ENCODE results near the gene PNMT. TPM values are rescaled to one million over a fixed set of nuclear protein-coding genes. Genes with fewer than 3 reads are reported as not detected.

Gene PNMT
- total RNA-seq, 1 experiment from 2014 or later: not detected

DNA sequence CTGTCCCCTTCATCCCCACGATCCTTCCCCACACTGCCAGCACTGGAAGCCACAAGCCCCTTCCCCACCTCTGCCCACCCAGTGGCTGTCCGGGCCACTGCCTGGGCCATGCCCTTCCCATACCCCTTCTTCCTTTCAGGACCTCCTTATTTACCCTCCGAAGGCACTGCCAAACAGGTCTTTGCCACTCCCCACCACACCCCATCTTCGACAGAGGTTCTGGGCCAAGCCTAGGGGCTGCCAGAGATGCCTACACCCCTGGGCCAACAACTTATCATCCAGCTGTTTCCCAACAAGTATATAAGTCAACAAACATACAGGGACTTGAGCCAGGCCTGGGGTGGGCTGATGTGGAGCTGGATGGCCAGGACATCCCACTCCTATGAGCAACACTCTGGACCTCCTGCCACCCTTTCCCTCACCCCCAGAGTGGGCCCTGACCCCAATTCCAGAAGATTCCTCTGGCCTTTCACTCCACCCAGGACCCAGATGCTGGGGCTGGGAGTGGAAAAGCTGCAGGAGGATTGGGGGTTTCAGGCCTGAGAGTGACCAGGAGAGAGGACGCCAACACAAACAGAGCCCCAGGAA is 43.0 kb upstream of the PNMT start:
- no peak overlapping the region for H3K27ac ChIP-seq (ENCODE audit: low read length)

DNA sequence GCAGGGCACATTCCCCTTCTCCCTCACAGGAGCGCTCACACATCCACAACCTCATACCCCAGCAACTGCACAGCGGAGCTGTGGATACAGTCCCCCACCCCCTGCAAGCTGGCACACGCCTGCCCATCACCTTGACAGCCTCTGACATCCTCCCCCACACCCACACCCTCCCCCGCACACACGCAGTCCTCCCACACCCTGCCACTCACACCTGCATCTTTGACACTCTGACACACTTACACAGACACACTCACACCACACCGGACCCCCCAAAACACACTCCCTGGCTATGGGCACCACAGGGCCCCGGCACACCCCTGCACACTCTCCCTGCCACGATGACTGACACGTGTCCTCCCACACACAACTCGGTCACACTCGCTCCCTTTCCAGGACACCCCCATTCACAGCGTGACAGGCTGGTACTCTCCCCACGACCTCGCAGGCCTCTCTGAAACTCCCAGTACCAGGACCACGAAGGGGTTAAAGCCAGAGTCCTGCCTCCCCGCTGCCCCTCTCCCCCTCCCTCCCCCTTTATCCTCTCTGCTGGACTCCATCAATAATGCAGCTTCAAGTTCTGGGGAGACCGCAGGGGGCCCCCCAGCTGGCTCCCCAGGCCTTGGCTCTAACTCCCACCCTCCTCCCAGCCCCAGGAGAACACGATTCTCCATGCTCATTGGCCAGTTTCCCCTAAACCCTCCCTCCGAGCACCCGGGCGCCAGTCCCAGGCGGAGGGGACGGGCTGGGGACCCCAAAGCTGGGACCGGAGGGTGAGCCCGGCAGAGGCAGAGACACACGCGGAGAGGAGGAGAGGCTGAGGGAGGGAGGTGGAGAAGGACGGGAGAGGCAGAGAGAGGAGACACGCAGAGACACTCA is 41.8 kb upstream of the PNMT start, which contains the start of gene PPP1R1B:
TSS of gene PPP1R1B (plus strand) at position 782 of the 876 bp plus-strand sequence. CDS start 441 bp downstream, outside the sequence.
- no peaks in the 10 kb centered on the region for H3K79me2 ChIP-seq (ENCODE audit: low read length)
- H4K20me1 ChIP-seq (ENCODE audit: insufficient read depth, low read depth, low read length): no peaks in the 10 kb centered on the region
- peaks cover 47% of the 10 kb centered on the region for H3K4me1 ChIP-seq (ENCODE audit: low read length)
- H3K9ac ChIP-seq (ENCODE audit: low read length): no peak within 1 kb of the TSS
- H3K27ac ChIP-seq (ENCODE audit: low read length): no peak within 1 kb of the TSS
- no peak within 1 kb of the TSS for H3K4me2 ChIP-seq (ENCODE audit: low read depth, low read length, poor library complexity, severe bottlenecking)
- no peaks in the 10 kb centered on the region for H3K9me2 ChIP-seq (replicated peaks; ENCODE audit: insufficient read depth, low read length)
- no peak within 1 kb of the TSS for H3K4me3 ChIP-seq (ENCODE audit: low read length)
- no peaks in the 10 kb centered on the region for H3K36me3 ChIP-seq (ENCODE audit: insufficient read depth, low read length)
- no peaks in the 10 kb centered on the region for H3K27me3 ChIP-seq (ENCODE audit: low read length)
- no peaks in the 10 kb centered on the region for H3K9me3 ChIP-seq (ENCODE audit: low read length)
- DNase-seq: no peak
- H2AFZ ChIP-seq (ENCODE audit: low read length): no peak within 1 kb of the TSS

More for the DNA sequence above, 43.0 kb upstream of the PNMT start:
- Histone ChIP-seq H4K20me1 (ENCODE audit: insufficient read depth, low read depth, low read length) (no peaks in the 10 kb centered on the region), H3K27me3 (ENCODE audit: low read length) (no peaks in the 10 kb centered on the region), H2AFZ (ENCODE audit: low read length) (no peak overlapping the region), H3K4me2 (ENCODE audit: low read depth, low read length, poor library complexity, severe bottlenecking) (no peak overlapping the region), H3K79me2 (ENCODE audit: low read length) (no peaks in the 10 kb centered on the region), H3K9ac (ENCODE audit: low read length) (no peak overlapping the region), H3K4me1 (ENCODE audit: low read length) (peaks cover 44% of the 10 kb centered on the region), H3K4me3 (ENCODE audit: low read length) (no peak overlapping the region), H3K36me3 (ENCODE audit: insufficient read depth, low read length) (no peaks in the 10 kb centered on the region), H3K9me2 (replicated peaks; ENCODE audit: insufficient read depth, low read length) (no peaks in the 10 kb centered on the region), H3K9me3 (ENCODE audit: low read length) (no peaks in the 10 kb centered on the region)
- DNase-seq: no peak

DNA sequence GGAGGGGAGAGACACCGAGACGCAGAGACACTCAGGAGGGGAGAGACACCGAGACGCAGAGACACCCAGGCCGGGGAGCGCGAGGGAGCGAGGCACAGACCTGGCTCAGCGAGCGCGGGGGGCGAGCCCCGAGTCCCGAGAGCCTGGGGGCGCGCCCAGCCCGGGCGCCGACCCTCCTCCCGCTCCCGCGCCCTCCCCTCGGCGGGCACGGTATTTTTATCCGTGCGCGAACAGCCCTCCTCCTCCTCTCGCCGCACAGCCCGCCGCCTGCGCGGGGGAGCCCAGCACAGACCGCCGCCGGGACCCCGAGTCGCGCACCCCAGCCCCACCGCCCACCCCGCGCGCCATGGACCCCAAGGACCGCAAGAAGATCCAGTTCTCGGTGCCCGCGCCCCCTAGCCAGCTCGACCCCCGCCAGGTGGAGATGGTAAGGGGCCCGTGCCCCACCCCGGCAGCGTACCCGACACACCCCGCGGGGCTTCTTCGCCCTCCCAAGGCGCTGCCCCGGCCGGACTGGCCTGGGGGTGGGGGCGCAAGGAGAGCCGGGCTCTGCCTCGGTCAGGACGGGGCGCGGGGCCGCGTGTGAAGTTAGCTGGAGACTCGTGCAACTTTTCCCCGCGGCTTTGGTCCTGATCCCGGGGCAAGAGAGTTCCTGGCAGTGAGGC is 41.1 kb upstream of the PNMT start:
- Histone ChIP-seq H3K4me1 (ENCODE audit: low read length) (peaks cover 50% of the 10 kb centered on the region), H3K9ac (ENCODE audit: low read length) (no peak overlapping the region), H3K9me2 (replicated peaks; ENCODE audit: insufficient read depth, low read length) (no peaks in the 10 kb centered on the region), H3K27ac (ENCODE audit: low read length) (no peak overlapping the region), H3K36me3 (ENCODE audit: insufficient read depth, low read length) (no peaks in the 10 kb centered on the region), H3K79me2 (ENCODE audit: low read length) (no peaks in the 10 kb centered on the region), H4K20me1 (ENCODE audit: insufficient read depth, low read depth, low read length) (no peaks in the 10 kb centered on the region), H3K4me2 (ENCODE audit: low read depth, low read length, poor library complexity, severe bottlenecking) (no peak overlapping the region), H2AFZ (ENCODE audit: low read length) (no peak overlapping the region), H3K27me3 (ENCODE audit: low read length) (no peaks in the 10 kb centered on the region), H3K4me3 (ENCODE audit: low read length) (no peak overlapping the region), H3K9me3 (ENCODE audit: low read length) (no peaks in the 10 kb centered on the region)
- DNase-seq: no peak

DNA sequence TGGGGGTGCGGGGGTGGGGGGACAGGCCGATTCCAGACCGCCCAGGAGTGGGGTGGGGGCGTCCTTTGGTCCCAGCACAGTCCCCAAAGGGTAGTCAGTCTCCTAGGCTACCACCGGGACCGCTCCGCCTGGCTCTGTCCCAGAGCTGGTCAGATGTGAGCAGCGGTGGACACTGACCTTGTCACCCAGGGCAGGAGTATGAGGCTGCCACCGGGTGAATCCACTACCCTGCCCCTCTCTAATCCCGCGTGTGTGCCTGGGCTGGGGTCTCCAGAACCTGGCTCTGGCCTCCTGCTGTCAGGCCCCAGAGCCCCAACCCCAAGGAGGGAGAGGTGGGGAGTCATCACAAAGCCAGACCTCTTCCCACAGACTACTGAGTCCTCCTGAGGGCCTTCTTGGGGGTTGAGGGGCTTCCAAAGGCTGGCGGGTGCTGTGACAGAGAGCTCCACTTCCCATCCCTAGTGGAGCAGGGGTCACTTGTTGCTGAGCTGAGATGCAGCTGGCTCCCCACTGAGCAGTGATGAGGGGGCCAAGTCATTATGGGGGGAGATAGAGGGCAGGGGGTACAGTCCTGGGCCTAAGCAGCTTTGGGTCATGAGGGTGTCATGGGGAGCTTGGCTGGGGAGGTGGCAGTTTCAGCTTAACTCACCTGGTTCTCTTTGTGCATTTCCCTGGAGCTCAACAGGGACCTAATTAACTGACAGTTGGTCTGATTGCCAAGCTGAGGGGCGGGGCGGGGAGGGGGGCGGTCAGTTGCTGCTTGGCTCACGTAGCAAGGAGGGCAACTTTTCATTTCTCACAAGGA is 40.3 kb upstream of the PNMT start:
- Histone ChIP-seq H3K4me2 (ENCODE audit: low read depth, low read length, poor library complexity, severe bottlenecking) (no peak overlapping the region), H3K36me3 (ENCODE audit: insufficient read depth, low read length) (no peaks in the 10 kb centered on the region), H3K4me3 (ENCODE audit: low read length) (no peak overlapping the region), H3K9me2 (replicated peaks; ENCODE audit: insufficient read depth, low read length) (no peaks in the 10 kb centered on the region), H4K20me1 (ENCODE audit: insufficient read depth, low read depth, low read length) (no peaks in the 10 kb centered on the region), H3K9ac (ENCODE audit: low read length) (no peak overlapping the region), H3K79me2 (ENCODE audit: low read length) (no peaks in the 10 kb centered on the region), H3K4me1 (ENCODE audit: low read length) (peaks cover 45% of the 10 kb centered on the region), H3K27ac (ENCODE audit: low read length) (no peak overlapping the region), H3K27me3 (ENCODE audit: low read length) (no peaks in the 10 kb centered on the region), H2AFZ (ENCODE audit: low read length) (no peak overlapping the region), H3K9me3 (ENCODE audit: low read length) (no peaks in the 10 kb centered on the region)
- no peak for DNase-seq

DNA sequence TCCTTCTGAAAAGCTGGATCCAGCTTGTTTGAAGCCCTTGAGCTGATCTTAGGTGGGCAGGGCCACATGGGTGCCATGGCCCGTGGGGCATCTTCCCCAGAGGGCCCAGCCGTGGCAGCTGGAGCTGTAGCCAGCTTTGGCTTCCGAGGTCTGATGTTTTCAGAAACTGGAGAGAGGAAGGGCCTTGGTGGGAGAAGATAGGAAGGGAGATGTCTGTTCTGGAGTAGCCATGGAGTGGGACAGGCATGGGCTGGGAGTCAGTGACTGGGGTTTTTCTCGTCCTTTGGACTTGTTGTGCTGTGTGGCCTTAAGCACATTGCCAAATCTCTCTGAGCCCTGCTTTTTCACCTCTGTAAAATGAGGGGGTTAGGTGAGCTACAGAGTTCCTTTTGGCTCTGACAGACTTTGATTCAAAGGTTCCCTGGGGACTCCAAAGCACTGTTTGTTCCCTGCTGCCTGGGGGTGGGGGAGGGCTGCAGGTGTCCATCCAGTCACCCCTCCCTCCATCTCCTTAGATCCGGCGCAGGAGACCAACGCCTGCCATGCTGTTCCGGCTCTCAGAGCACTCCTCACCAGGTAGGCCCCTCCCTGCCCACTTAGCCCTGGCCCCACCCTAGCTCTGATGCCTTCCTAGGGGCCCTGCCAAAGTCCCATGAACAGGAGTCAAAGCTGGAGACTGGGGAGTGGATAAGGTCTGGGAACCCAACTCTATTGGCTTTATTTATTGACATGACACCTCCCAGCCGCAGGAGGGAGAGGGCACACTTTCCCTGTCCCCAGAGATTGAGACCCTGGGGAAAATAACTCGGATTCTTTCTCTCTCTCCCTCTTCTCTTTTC is 39.4 kb upstream of the PNMT start:
- H3K9me2 ChIP-seq (replicated peaks; ENCODE audit: insufficient read depth, low read length): no peaks in the 10 kb centered on the region
- H3K79me2 ChIP-seq (ENCODE audit: low read length): no peaks in the 10 kb centered on the region
- no peaks in the 10 kb centered on the region for H4K20me1 ChIP-seq (ENCODE audit: insufficient read depth, low read depth, low read length)
- H2AFZ ChIP-seq (ENCODE audit: low read length): no peak overlapping the region
- DNase-seq: no peak
- no peak overlapping the region for H3K4me3 ChIP-seq (ENCODE audit: low read length)
- H3K9me3 ChIP-seq (ENCODE audit: low read length): no peaks in the 10 kb centered on the region
- no peak overlapping the region for H3K4me2 ChIP-seq (ENCODE audit: low read depth, low read length, poor library complexity, severe bottlenecking)
- no peak overlapping the region for H3K9ac ChIP-seq (ENCODE audit: low read length)
- H3K4me1 ChIP-seq (ENCODE audit: low read length): peaks cover 36% of the 10 kb centered on the region
- no peaks in the 10 kb centered on the region for H3K36me3 ChIP-seq (ENCODE audit: insufficient read depth, low read length)
- H3K27me3 ChIP-seq (ENCODE audit: low read length): no peaks in the 10 kb centered on the region
- no peak overlapping the region for H3K27ac ChIP-seq (ENCODE audit: low read length)

DNA sequence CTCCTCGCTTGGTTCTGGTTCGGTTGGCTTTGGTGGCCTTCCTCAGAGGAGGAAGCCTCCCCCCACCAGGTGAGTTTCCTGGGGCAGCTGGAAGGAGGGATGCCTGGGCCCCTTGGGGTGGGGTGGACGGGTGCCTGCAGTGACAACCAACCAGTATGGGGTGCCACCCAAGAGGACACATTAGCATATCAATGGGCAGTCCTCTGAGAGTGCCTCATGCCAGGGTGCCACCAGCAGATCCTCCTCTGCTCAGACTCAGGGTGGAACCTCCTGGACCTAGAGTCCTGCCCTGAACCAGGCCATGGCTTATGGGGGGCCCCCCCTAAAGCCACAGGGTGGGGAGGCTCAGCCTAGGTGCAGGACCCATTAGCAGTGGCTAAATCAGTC is 38.8 kb upstream of the PNMT start:
- no peak overlapping the region for H3K27ac ChIP-seq (ENCODE audit: low read length)
- H3K4me2 ChIP-seq (ENCODE audit: low read depth, low read length, poor library complexity, severe bottlenecking): no peak overlapping the region
- no peaks in the 10 kb centered on the region for H4K20me1 ChIP-seq (ENCODE audit: insufficient read depth, low read depth, low read length)
- H2AFZ ChIP-seq (ENCODE audit: low read length): no peak overlapping the region
- no peaks in the 10 kb centered on the region for H3K9me3 ChIP-seq (ENCODE audit: low read length)
- H3K36me3 ChIP-seq (ENCODE audit: insufficient read depth, low read length): no peaks in the 10 kb centered on the region
- no peaks in the 10 kb centered on the region for H3K79me2 ChIP-seq (ENCODE audit: low read length)
- no peak overlapping the region for H3K9ac ChIP-seq (ENCODE audit: low read length)
- H3K4me3 ChIP-seq (ENCODE audit: low read length): no peak overlapping the region
- DNase-seq: no peak
- peaks cover 29% of the 10 kb centered on the region for H3K4me1 ChIP-seq (ENCODE audit: low read length)
- no peaks in the 10 kb centered on the region for H3K27me3 ChIP-seq (ENCODE audit: low read length)
- no peaks in the 10 kb centered on the region for H3K9me2 ChIP-seq (replicated peaks; ENCODE audit: insufficient read depth, low read length)

DNA sequence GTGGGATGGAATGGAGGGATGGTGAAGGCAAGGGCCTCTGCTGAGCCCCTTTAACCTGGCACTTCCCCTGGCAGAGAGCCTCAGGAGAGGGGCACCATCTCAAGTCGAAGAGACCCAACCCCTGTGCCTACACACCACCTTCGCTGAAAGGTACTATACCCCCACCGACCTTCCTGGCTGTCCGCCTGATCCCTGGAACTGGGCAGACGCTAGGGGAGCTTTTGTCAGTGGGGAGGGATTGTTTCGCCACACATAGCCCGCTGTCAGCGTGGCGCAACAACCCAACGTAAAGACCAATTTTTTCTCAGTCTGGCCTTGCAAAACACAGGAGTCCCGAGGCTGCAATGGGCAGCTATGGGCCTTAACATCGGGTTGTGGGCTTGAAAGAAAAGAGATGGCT is 38.4 kb upstream of the PNMT start:
- Histone ChIP-seq H3K4me3 (ENCODE audit: low read length) (no peak overlapping the region), H3K36me3 (ENCODE audit: insufficient read depth, low read length) (no peaks in the 10 kb centered on the region), H3K4me1 (ENCODE audit: low read length) (peaks cover 27% of the 10 kb centered on the region), H3K9me3 (ENCODE audit: low read length) (no peaks in the 10 kb centered on the region), H3K4me2 (ENCODE audit: low read depth, low read length, poor library complexity, severe bottlenecking) (no peak overlapping the region), H4K20me1 (ENCODE audit: insufficient read depth, low read depth, low read length) (no peaks in the 10 kb centered on the region), H3K9me2 (replicated peaks; ENCODE audit: insufficient read depth, low read length) (no peaks in the 10 kb centered on the region), H3K79me2 (ENCODE audit: low read length) (no peaks in the 10 kb centered on the region), H2AFZ (ENCODE audit: low read length) (no peak overlapping the region), H3K9ac (ENCODE audit: low read length) (no peak overlapping the region), H3K27me3 (ENCODE audit: low read length) (no peaks in the 10 kb centered on the region), H3K27ac (ENCODE audit: low read length) (no peak overlapping the region)
- no peak for DNase-seq

All from Karpas-422 (cell line).